GM13976 (cell line): ENCODE measurements around the gene HMX1.

Experiments used
- DNase-seq: peaks from one replicate; pipeline ENCODE4 v3.0.0; 2012; ENCODE audit warnings: low spot score
- in situ Hi-C: fragments of 300-500 bp; cut with MboI; formaldehyde crosslinking; loops from one replicate; pipeline ENCODE4 v1.12.0; 2022; ENCODE audit warnings: low sequenced_read_pairs, mixed read lengths, inconsistent platforms; ENCODE audit not compliant: unreplicated experiment
- TF ChIP-seq, protein P1 (sequence below): IDR thresholded peaks from 2 replicates; pipeline ENCODE4 v1.5.1; 2012; ENCODE audit warnings: borderline replicate concordance, mild to moderate bottlenecking; ENCODE audit not compliant: insufficient read depth; ENCODE audit errors: extremely low read depth, missing control alignments, control extremely low read depth

HMX1 gene

DNA sequence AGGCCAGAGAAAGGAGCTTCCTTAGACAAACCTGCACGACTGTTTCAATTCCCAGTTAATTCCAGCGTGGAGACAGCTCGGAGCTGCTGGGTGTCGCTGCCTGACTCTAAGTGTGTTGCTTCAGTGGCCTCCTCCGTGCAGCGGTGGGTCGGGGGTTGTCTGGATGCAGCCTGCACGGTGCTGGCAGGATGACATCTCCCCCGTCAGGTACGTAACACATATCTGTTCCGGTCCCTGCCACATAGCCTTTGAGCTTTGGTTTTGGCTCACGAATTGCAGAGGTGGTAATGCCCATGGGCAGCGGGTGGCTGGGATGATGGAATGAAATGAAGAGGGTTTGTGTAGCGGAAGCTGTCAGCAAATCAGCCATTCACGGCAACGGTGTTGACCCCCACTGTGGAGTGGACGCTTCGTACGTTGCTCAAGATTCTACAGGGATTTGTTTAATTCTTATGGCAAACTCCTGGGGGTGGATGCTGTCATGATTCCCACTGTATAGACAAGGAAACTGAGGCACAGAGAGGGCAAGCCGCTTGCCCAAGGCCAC lies 33.7 kb upstream of the HMX1 start:
- in situ Hi-C loops = loop anchor here (25.0 kb wide), 1 partner anchor 293 kb away; no protein-coding TSS in a partner anchor
- TF ChIP-seq, protein P1, sequence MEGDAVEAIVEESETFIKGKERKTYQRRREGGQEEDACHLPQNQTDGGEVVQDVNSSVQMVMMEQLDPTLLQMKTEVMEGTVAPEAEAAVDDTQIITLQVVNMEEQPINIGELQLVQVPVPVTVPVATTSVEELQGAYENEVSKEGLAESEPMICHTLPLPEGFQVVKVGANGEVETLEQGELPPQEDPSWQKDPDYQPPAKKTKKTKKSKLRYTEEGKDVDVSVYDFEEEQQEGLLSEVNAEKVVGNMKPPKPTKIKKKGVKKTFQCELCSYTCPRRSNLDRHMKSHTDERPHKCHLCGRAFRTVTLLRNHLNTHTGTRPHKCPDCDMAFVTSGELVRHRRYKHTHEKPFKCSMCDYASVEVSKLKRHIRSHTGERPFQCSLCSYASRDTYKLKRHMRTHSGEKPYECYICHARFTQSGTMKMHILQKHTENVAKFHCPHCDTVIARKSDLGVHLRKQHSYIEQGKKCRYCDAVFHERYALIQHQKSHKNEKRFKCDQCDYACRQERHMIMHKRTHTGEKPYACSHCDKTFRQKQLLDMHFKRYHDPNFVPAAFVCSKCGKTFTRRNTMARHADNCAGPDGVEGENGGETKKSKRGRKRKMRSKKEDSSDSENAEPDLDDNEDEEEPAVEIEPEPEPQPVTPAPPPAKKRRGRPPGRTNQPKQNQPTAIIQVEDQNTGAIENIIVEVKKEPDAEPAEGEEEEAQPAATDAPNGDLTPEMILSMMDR = no peak
- no peak for DNase-seq

GRCh38 chr4:8904666-8905065 lies 33.0 kb upstream of the HMX1 start:
- TF ChIP-seq, protein P1 = no peak
- no peak for DNase-seq
- in situ Hi-C loops = loop anchor here (25.0 kb wide), 1 partner anchor 292 kb away; no protein-coding TSS in a partner anchor

DNA sequence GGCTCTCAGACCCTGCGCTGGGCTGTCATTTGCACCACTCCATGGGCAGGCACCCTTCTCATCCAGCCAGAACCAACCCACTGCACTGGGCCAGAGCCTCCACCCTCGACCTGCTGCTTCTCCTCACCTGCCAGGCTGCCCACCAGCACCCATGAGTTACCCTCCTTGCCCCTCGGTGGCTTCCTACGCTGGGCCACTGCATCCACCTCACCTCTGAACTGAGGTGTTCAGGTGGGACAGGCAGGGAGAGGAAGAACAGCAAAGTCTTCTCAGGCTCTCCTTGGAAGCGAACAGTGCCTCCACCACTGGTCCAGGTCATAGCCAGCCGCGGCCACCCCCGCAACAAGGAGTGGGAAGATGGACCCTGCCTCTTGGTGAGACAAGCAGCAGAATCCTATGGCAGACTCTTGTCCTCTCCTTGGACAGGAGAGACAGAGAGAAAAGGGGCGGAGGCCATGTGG lies 32.4 kb upstream of the HMX1 start:
- no peak for DNase-seq
- TF ChIP-seq, protein P1 = no peak
- in situ Hi-C loops = loop anchor here (25.0 kb wide), 1 partner anchor 292 kb away; no protein-coding TSS in a partner anchor

- TF ChIP-seq, protein P1 = no peak
- DNase-seq = no peak
- in situ Hi-C loops = loop anchor here (25.0 kb wide), 1 partner anchor 289 kb away; no protein-coding TSS in a partner anchor
Measured at GRCh38 chr4:8901335-8901734, 29.7 kb upstream of the HMX1 start.

- in situ Hi-C loops = loop anchor here (25.0 kb wide), 1 partner anchor 288 kb away; no protein-coding TSS in a partner anchor
- no peak for DNase-seq
- TF ChIP-seq, protein P1 = no peak
Measured at GRCh38 chr4:8900588-8900987, 28.9 kb upstream of the HMX1 start.

DNA sequence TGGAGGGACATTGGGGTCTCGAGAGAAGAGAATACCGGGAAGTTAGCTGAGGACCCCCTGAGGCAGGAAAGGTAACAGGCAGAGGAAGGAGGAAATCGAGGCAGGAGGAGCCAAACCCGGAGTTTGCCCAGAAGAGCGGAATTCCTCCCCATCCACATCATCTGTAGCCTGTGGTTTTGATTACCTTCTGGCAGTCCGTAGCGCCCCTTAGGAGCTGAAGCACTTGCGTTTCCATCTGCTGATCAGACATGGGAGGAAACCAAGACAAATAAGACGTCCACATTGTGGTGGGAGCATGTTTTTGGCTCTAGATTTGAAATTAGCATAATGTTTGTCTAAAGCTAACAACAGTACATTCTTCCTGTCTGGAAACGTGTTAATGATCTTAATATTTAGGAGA lies 26.8 kb upstream of the HMX1 start:
- TF ChIP-seq, protein P1 = no peak
- DNase-seq = no peak
- in situ Hi-C loops = no loop called here
